GM12878 (cell line): ENCODE measurements around the gene OR2AG1.

Source experiments
- DPF2 ChIP-seq: fragments of 450-650 bp; IDR thresholded peaks from 2 replicates; pipeline ENCODE4 v1.6.1; 2017; ENCODE audit warnings: mild to moderate bottlenecking
- EZH2 ChIP-seq: IDR thresholded peaks from 2 replicates; pipeline ENCODE4 v1.6.1; 2012; ENCODE audit warnings: low read depth, mild to moderate bottlenecking, control low read depth, inconsistent platforms, low read length, borderline replicate concordance; ENCODE audit not compliant: control insufficient read depth
- MTA3 ChIP-seq: IDR thresholded peaks from 2 replicates; pipeline ENCODE4 v1.6.1; 2012; ENCODE audit warnings: low read length, inconsistent platforms, borderline replicate concordance
- PAX5 ChIP-seq: IDR thresholded peaks from 2 replicates; pipeline ENCODE4 v1.6.1; 2011; ENCODE audit warnings: low read depth, low read length, borderline replicate concordance
- POLR2A ChIP-seq: IDR thresholded peaks from 2 replicates; pipeline ENCODE4 v1.6.1; 2011; ENCODE audit warnings: low read depth, mild to moderate bottlenecking, low read length
- POLR2AphosphoS5 ChIP-seq: IDR thresholded peaks from 2 replicates; pipeline ENCODE4 v1.6.1; 2011; ENCODE audit warnings: mild to moderate bottlenecking, low read length, inconsistent platforms
- ZSCAN29 ChIP-seq: fragments of 450-650 bp; IDR thresholded peaks from 2 replicates; pipeline ENCODE4 v1.6.1; 2017; ENCODE audit warnings: mild to moderate bottlenecking, moderate library complexity

GRCh38 chr11:6834021-6834420 lies 51.2 kb downstream of the OR2AG1 start:
- no peak for TF ChIP-seq DPF2
- TF ChIP-seq POLR2AphosphoS5: no peak
- TF ChIP-seq ZSCAN29: no peak
- TF ChIP-seq EZH2: no peak
- no peak for TF ChIP-seq MTA3
- no peak for TF ChIP-seq PAX5
- no peak for TF ChIP-seq POLR2A
